A549 (cell line): ENCODE results near the gene SMOC1.

Experiments
- BCL3 ChIP-seq: fragments of >200 bp; sonication (Bioruptor Twin); formaldehyde crosslinking; IDR thresholded peaks from 3 replicates; pipeline ENCODE4 v1.6.1; 2016
- BHLHE40 ChIP-seq: IDR thresholded peaks from 2 replicates; pipeline ENCODE4 v1.6.1; 2012; ENCODE audit warnings: low read depth, low read length, inconsistent platforms
- CHD4 ChIP-seq: fragments of 200-600 bp; sonication (generic); IDR thresholded peaks from 2 replicates; pipeline ENCODE4 v1.6.1; 2016; ENCODE audit warnings: antibody characterized with exemption, mild to moderate bottlenecking, borderline replicate concordance
- CTCF ChIP-seq: fragments of >200 bp; sonication (Bioruptor Twin); formaldehyde crosslinking; IDR thresholded peaks from 3 replicates; pipeline ENCODE4 v1.5.1; 2016
- MAFK ChIP-seq: fragments of 450-650 bp; IDR thresholded peaks from 2 replicates; pipeline ENCODE4 v1.6.1; 2014; ENCODE audit not compliant: partially characterized antibody
- NPAS2 ChIP-seq: fragments of 250-450 bp; sonication (Bioruptor Pico); IDR thresholded peaks from 2 replicates; pipeline ENCODE4 v1.8.0; 2022; ENCODE audit warnings: mild to moderate bottlenecking, moderate library complexity, borderline replicate concordance
- PBX3 ChIP-seq: IDR thresholded peaks from 2 replicates; pipeline ENCODE4 v1.6.1; 2012
- POLR2A ChIP-seq: IDR thresholded peaks from 2 replicates; pipeline ENCODE4 v1.6.1; 2012; ENCODE audit warnings: mild to moderate bottlenecking, low read length
- RAD21 ChIP-seq, 2 experiments: fragments of >200 bp in 1 of 2; sonication (Bioruptor Twin) in 1 of 2; formaldehyde crosslinking in 1 of 2; IDR thresholded peaks in 1 of 2; conservative IDR thresholded peaks in 1 of 2; 2 replicates in 1 of 2; 3 replicates in 1 of 2; pipeline ENCODE4 v1.6.1; 2012 to 2018; ENCODE audit warnings: inconsistent platforms in 1 of 2
- RCOR1 ChIP-seq: fragments of 150-350 bp; IDR thresholded peaks from 2 replicates; pipeline ENCODE4 v1.6.1; 2014; ENCODE audit warnings: antibody characterized with exemption, low read length, low read depth
- REST ChIP-seq: fragments of 200-600 bp; sonication (generic); IDR thresholded peaks from 2 replicates; pipeline ENCODE4 v1.6.1; 2016; ENCODE audit warnings: antibody characterized with exemption, mild to moderate bottlenecking, moderate library complexity
- SMC3 ChIP-seq: fragments of >200 bp; sonication (Bioruptor Twin); formaldehyde crosslinking; IDR thresholded peaks from 3 replicates; pipeline ENCODE4 v1.6.1; 2018; ENCODE audit warnings: inconsistent platforms
- SREBF2 ChIP-seq: fragments of 450-650 bp; IDR thresholded peaks from 2 replicates; pipeline ENCODE4 v1.6.1; 2014; ENCODE audit warnings: mild to moderate bottlenecking, moderate library complexity
- TP53 ChIP-seq: fragments of 250-450 bp; sonication (Bioruptor Pico); IDR thresholded peaks from 2 replicates; pipeline ENCODE4 v1.5.0; 2021; ENCODE audit warnings: mild to moderate bottlenecking, moderate library complexity

GRCh38 chr14:69841656-69842055 is 37.6 kb upstream of the SMOC1 start:
- TF ChIP-seq RCOR1 (no peak), RAD21 (conservative IDR thresholded peaks at IDR 0.05 in 1 of 2, IDR thresholded peaks at IDR 0.05 in 1 of 2) (no peak), SREBF2 (no peak), CTCF (no peak), REST (no peak), SMC3 (no peak), NPAS2 (CRISPR knock-in tag) (no peak), BCL3 (no peak), BHLHE40 (no peak), PBX3 (no peak), MAFK (no peak), POLR2A (no peak), TP53 (CRISPR knock-in tag) (no peak), CHD4 (no peak)
